ENCODE results near the gene NDUFV1. TPM values are rescaled to one million over a fixed set of nuclear protein-coding genes. Genes with fewer than 3 reads are reported as not detected.

NDUFV1 gene
- total and polyA plus RNA-seq, 9 of the 15 experiments (the other 6 are each of a cell fraction or from before 2014, with no cell fraction given), result 10.8 to 423 (median 209) TPM

DNA sequence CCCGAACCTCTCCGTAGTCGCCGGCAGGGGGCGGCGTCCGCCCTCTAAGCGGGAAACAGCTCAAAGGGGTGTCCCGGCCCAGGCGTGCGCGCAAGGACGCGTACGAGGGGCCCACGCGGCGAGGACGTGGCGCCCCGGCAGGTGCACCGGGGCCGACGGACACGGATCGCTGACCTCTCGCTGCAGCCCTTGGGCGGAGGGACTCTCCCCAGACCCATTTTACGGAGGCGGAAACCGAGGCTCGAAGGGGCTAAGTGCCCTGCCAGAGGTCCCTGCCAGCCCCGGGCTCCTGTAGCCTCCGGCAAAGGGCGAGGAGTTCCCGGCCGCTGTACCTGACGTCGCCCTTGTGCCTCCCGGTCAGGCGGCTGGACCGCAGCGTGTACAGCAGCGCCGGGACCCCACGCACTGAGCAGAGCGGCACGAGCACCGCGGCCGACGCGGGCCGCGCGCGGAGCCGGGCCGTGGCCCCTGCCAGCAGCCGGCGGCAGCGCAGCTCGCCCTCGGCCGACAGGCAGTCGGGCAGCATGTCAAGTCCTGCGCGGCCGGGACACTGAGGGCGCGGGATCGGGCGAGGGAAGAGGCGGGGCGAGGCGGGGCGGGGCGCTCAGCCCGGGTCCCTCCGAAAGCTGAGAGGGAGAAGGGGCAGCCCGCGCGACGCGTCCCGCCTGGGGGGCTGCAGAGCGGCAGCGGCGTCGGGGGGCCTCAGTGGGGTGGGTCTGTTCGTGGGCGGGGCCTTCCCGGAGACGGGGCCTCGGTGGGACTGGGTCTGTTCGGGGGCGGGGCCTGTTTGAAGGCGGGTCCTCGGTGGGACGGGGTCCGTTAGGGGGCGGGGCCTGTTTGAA is 22.9 kb downstream of the NDUFV1 start, which contains the start of gene NUDT8 (continued):
- TF ChIP-seq, protein P1, sequence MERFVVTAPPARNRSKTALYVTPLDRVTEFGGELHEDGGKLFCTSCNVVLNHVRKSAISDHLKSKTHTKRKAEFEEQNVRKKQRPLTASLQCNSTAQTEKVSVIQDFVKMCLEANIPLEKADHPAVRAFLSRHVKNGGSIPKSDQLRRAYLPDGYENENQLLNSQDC (CRISPR knock-in tag; IDR thresholded peaks at IDR 0.05), result no peak
- peak in 1 of 2 experiments; percentile 85; a peak in 2 of 4 replicates for TF ChIP-seq HDAC1 (IDR thresholded peaks at IDR 0.05)
- no peak for TF ChIP-seq TEAD4 (IDR thresholded peaks at IDR 0.05; ENCODE audit: low read length)
- peak; percentile 83; the same call in 1 of the 2 replicates for TF ChIP-seq TEAD4 (CRISPR knock-in tag; IDR thresholded peaks at IDR 0.05; ENCODE audit: borderline replicate concordance)
- peak; percentile 66 for TF ChIP-seq POLR2A (conservative IDR thresholded peaks at IDR 0.05)
- TF ChIP-seq KLF16 (IDR thresholded peaks at IDR 0.05), result 0 out of 2 replicates have a peak, but pooled peaks have one; percentile 27
- TF ChIP-seq, protein P2, sequence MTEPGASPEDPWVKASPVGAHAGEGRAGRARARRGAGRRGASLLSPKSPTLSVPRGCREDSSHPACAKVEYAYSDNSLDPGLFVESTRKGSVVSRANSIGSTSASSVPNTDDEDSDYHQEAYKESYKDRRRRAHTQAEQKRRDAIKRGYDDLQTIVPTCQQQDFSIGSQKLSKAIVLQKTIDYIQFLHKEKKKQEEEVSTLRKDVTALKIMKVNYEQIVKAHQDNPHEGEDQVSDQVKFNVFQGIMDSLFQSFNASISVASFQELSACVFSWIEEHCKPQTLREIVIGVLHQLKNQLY (CRISPR knock-in tag; conservative IDR thresholded peaks at IDR 0.05), result peak in 1 of 2 experiments; percentile 86; a peak in 1 of 4 replicates
- TF ChIP-seq, protein P3, sequence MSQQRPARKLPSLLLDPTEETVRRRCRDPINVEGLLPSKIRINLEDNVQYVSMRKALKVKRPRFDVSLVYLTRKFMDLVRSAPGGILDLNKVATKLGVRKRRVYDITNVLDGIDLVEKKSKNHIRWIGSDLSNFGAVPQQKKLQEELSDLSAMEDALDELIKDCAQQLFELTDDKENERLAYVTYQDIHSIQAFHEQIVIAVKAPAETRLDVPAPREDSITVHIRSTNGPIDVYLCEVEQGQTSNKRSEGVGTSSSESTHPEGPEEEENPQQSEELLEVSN (IDR thresholded peaks at IDR 0.05; ENCODE audit: borderline replicate concordance in 1 of 2, extremely low read depth in 1 of 2, insufficient read depth in 1 of 2, insufficient read length in 1 of 2, low read depth in 1 of 2, low read length in 1 of 2, poor library complexity in 1 of 2, severe bottlenecking in 1 of 2), result peak; percentile 99
- no peak for TF ChIP-seq ZNF668 (CRISPR knock-in tag; IDR thresholded peaks at IDR 0.05)
- TF ChIP-seq ZNF274 (IDR thresholded peaks at IDR 0.05; ENCODE audit: borderline replicate concordance, low read depth, low read length), result no peak
- peak in 2 of 3 experiments; percentile 11 to 44 for TF ChIP-seq YY1 (IDR thresholded peaks at IDR 0.05; ENCODE audit: borderline replicate concordance in 1 of 3, control insufficient read depth in 1 of 3, extremely low read depth in 1 of 3, insufficient read depth in 3 of 3, insufficient read length in 1 of 3, insufficient replicate concordance in 2 of 3, low read depth in 1 of 3, low read length in 2 of 3)
- peak; percentile 75; the same call in 1 of the 2 replicates for TF ChIP-seq TGIF2 (CRISPR knock-in tag; IDR thresholded peaks at IDR 0.05)
- TF ChIP-seq SRF (CRISPR knock-in tag; IDR thresholded peaks at IDR 0.05), result 0 out of 4 replicates have a peak, but pooled peaks of 1 of the 2 experiments have one; percentile 26
- TF ChIP-seq, protein P4, sequence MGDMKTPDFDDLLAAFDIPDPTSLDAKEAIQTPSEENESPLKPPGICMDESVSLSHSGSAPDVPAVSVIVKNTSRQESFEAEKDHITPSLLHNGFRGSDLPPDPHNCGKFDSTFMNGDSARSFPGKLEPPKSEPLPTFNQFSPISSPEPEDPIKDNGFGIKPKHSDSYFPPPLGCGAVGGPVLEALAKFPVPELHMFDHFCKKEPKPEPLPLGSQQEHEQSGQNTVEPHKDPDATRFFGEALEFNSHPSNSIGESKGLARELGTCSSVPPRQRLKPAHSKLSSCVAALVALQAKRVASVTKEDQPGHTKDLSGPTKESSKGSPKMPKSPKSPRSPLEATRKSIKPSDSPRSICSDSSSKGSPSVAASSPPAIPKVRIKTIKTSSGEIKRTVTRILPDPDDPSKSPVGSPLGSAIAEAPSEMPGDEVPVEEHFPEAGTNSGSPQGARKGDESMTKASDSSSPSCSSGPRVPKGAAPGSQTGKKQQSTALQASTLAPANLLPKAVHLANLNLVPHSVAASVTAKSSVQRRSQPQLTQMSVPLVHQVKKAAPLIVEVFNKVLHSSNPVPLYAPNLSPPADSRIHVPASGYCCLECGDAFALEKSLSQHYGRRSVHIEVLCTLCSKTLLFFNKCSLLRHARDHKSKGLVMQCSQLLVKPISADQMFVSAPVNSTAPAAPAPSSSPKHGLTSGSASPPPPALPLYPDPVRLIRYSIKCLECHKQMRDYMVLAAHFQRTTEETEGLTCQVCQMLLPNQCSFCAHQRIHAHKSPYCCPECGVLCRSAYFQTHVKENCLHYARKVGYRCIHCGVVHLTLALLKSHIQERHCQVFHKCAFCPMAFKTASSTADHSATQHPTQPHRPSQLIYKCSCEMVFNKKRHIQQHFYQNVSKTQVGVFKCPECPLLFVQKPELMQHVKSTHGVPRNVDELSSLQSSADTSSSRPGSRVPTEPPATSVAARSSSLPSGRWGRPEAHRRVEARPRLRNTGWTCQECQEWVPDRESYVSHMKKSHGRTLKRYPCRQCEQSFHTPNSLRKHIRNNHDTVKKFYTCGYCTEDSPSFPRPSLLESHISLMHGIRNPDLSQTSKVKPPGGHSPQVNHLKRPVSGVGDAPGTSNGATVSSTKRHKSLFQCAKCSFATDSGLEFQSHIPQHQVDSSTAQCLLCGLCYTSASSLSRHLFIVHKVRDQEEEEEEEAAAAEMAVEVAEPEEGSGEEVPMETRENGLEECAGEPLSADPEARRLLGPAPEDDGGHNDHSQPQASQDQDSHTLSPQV (IDR thresholded peaks at IDR 0.05), result peak; percentile 77
